Mucosa of gallbladder (tissue), 1 donor: ENCODE results near the gene CLRN3. TPM values are rescaled to one million over a fixed set of nuclear protein-coding genes. Genes with fewer than 3 reads are reported as not detected.

Experiments
- DNase-seq: peaks from one replicate; pipeline ENCODE4 v3.0.0-alpha.2; 2020; ENCODE audit warnings: low spot score
- total RNA-seq: library from RNA; stranded (reverse); gene quantifications from one replicate; pipeline ENCODE4 v1.2.1, GENCODE V29; 2021
- donor health status: DM: no; HTN: no; CAD: no.

Gene CLRN3
- total RNA-seq, 1 donor from 2014 or later: 40.8 TPM

- no peak for DNase-seq
Measured at GRCh38 chr10:127899766-127900387, 7.1 kb upstream of the CLRN3 start.

DNA sequence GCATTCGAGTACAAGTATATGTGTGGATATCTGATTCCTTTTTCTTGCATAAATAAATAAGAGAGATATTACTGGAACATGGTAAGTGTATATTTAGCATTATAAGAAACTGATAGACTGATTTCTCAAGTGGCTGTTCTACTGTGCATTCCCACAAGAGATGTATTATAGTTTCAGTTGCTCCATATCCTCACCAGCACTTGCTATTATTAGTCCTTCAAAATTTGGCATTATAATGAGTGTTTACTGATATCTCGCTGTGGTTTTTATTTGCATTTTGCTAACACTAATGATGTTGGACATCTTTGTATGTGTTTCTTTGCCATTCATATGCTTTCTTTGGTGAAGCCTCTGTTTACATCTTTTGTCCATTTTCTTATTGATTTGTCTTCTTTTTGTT, 4.4 kb upstream of the CLRN3 start:
- no peak for DNase-seq

DNA sequence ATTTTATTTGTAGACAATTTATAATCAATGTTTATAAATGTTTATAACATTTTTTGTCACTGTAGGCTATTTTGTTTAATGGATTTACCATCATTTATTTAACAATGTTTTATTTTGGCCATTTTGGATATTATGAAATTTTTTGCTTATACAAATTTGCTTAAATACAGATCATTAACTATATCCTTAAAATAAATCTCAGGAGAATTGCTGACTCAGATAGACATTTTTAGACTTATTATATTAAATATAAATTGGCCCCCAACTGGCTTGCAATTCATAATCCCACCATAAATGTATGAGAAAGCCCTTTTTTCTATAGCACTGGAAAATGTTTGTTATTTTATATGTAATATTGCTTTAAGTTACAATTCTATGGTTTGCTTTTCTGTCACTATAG, 3.8 kb upstream of the CLRN3 start:
- no peak for DNase-seq

- DNase-seq: no peak
Measured at GRCh38 chr10:127894146-127894545, 1.4 kb upstream of the CLRN3 start.

- DNase-seq: no peak
Measured at GRCh38 chr10:127890832-127891334, 1.9 kb downstream of the CLRN3 start.

DNA sequence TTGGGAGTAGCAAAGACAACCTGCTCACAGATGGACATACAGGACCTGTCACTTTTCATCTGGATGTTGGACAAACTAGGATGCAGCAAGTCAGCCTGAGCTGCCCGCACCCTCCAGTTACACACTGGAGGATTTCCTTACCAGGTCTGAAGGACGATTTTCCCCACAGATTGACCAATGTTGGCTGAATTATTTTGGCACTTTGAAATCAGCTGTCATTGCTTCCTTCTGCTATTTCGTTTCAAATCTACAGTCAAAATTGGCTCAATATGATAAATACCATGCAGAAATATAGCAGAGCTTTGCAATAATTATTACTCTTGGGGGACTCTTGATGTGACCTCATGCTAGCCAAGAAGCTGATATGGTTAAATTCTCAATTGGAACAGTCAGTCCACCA, 2.5 kb downstream of the CLRN3 start:
- DNase-seq: no peak

- peak; percentile 9 for DNase-seq
Measured at GRCh38 chr10:127889605-127890195, 3.0 kb downstream of the CLRN3 start.

- DNase-seq: peak; percentile 48
Measured at GRCh38 chr10:127888521-127889312, 4.0 kb downstream of the CLRN3 start.

GRCh38 chr10:127887541-127888415, 5.0 kb downstream of the CLRN3 start:
- DNase-seq: no peak

- peak; percentile 67 for DNase-seq
Measured at GRCh38 chr10:127886371-127887051, 6.2 kb downstream of the CLRN3 start.

DNA sequence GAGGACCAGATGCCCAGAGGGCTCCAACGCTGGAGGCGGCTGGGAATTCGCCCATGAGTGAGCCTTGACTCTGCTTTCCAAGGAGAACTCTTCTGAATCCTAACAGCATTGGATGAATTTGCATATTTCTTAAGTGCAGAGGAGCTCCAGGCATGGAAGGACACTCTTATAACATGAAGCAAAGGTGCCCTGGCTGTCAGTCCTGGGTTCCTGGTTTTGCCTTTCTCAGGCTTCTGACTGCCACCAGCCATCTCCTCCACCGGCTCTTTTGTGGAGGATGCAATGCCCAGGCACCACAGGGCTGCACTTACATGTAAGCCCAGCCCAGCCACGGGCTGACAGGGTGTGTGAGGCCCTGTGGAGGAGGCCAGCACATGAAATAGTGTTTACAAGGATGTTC, 8.2 kb downstream of the CLRN3 start:
- DNase-seq: peak; percentile 7

- peak; percentile 6 for DNase-seq
Measured at GRCh38 chr10:127883516-127883915, 9.2 kb downstream of the CLRN3 start.

DNA sequence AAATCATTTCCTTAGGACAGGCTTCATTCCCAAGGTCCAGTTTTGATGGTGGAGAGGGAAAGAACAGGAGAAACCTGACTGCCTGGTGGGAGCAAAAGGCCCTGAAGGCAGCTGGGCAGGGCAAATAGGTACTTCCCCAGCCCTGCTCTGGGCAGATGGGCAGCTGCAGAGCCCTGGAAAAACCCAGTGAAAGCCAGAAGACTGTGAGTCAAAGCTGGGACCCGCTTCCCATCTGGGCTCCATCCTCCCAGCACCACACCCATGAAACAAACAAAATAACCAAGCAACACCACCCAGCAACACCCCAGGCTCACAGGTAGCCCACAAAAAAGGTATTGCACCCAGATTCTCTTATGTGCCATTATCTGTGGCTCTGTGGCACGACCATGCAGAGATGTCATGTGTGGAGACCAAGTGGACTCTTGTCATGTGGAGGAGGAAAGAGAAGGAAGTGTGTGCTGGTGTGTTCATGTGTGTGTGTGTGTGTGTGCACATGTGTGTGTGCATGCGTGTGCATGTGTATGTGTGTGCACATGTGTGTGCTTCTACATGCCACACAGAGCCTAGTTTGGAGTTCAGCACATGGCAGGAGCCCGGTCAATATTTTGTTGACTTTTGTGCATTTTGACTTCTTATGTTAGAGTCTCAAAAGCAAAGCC, 9.8 kb downstream of the CLRN3 start:
- DNase-seq: peak; percentile 9

- no peak for DNase-seq
Measured at GRCh38 chr10:127882391-127882790, 10.3 kb downstream of the CLRN3 start.

GRCh38 chr10:127881262-127881661, 11.5 kb downstream of the CLRN3 start:
- DNase-seq: peak; percentile 72

DNA sequence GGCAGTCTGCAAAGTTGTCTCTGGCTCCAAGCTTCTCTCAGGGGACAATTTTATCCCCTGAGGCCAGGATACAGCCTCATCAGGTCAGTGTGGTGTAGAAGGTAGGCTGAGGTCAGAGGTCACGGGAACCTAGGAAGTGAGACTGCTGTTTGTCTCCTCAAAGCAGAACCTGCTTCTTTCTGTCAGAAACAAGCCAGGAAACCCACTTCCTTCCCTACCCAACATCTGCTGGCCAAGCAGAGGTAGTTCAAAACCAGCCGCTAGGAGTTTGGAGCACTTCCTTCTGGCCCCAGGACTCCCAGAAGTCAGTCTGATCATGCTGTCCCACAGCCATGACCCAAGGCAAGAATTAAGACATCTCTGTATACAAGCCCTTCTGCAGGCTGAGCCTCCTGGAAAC, 12.2 kb downstream of the CLRN3 start:
- peak; percentile 18 for DNase-seq

DNA sequence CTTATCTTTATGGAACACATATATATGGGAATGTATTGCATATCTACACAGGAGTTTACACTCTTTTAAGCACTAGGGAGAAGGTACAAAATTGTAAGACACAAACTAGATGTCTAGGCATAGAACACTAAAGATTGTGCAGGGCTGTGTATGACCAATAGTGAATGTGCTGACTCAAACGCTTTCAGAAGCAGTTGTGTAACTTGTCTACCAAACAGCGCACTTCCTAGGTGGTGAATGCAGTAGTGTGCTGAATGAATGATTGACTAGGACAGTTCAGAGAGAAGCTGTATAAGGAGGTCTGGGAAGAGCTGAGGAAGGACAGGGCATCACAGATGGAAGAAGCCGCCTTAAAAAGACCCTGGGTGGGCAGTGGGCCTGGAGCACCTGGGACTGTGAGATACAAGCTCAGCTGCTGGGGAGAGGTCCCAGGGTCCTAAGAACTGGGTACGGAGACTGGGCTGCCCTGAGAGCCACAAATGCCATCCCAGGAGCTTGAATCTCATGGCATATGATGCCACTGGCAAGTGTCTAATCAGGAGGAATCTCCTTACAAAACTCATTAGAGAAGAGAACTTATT, 14.2 kb downstream of the CLRN3 start:
- DNase-seq: no peak

GRCh38 chr10:127877699-127878098, 15.0 kb downstream of the CLRN3 start:
- DNase-seq: no peak

- DNase-seq: no peak
Measured at GRCh38 chr10:127877116-127877515, 15.6 kb downstream of the CLRN3 start.

GRCh38 chr10:127875916-127876315, 16.8 kb downstream of the CLRN3 start:
- no peak for DNase-seq

GRCh38 chr10:127875449-127875765, 17.3 kb downstream of the CLRN3 start:
- DNase-seq: no peak
